Transverse colon (tissue), 4 donors: ENCODE results near the gene TFCP2L1. TPM values are rescaled to one million over a fixed set of nuclear protein-coding genes. Genes with fewer than 3 reads are reported as not detected.
A peak's percentile ranks its signal among the peaks of the same experiment; 100 is the strongest.
"Not testable (repeated sequence)": the region's sequence is repeated elsewhere in the genome, so short reads cannot be mapped to it uniquely, and the experiment has no call there.

ENCODE experiments used
- DNase-seq: peaks from one replicate; pipeline ENCODE4 v3.0.0-alpha.2; 2019
- H3K27ac ChIP-seq, 4 donors: fragments of 200-600 bp; sonication (generic); 2 replicates each; pipeline ENCODE4 v1.5.1; 2016 to 2018; ENCODE audit warnings: inconsistent platforms in 4 of 4
- H3K27me3 ChIP-seq: fragments of 200-600 bp; sonication (generic); 2 replicates; pipeline ENCODE4 v1.5.1; 2017; ENCODE audit warnings: inconsistent platforms
- H3K36me3 ChIP-seq, 4 donors: fragments of 200-600 bp; sonication (generic); 2 replicates each; pipeline ENCODE4 v1.5.1; 2017 to 2019; ENCODE audit warnings: inconsistent platforms in 4 of 4
- H3K4me1 ChIP-seq, 4 donors: fragments of 200-600 bp; sonication (generic); 2 replicates each; pipeline ENCODE4 v1.5.1; 2017 to 2020; ENCODE audit warnings: inconsistent platforms in 4 of 4
- H3K4me3 ChIP-seq, 4 donors: fragments of 200-600 bp; sonication (generic); 1 replicate in 1 of 4; 2 replicates in 3 of 4; pipeline versions ENCODE4 v1.5.1 to v1.6.1; 2017 to 2019; ENCODE audit warnings: inconsistent platforms in 4 of 4
- H3K9me3 ChIP-seq, 2 donors: fragments of 200-600 bp; sonication (generic); 2 replicates each; pipeline ENCODE4 v1.5.1; 2017 to 2019; ENCODE audit warnings: inconsistent platforms in 2 of 2
- EP300 ChIP-seq: sonication (generic); formaldehyde crosslinking; IDR thresholded peaks from one replicate; pipeline ENCODE4 v1.6.1; 2017; ENCODE audit warnings: antibody characterized with exemption, low read depth
- POLR2A ChIP-seq: fragments of 450-650 bp; IDR thresholded peaks from one replicate; pipeline ENCODE4 v1.6.1; 2016; ENCODE audit warnings: antibody characterized with exemption, mild to moderate bottlenecking, moderate library complexity
- POLR2AphosphoS5 ChIP-seq, 3 donors: sonication (generic); formaldehyde crosslinking; IDR thresholded peaks; one replicate each; pipeline ENCODE4 v1.6.1; 2016; ENCODE audit warnings: antibody characterized with exemption in 3 of 3
- WGBS, 2 donors: methylation state at CpG; one replicate each; pipeline ENCODE4 v1.1.5; 2018; ENCODE audit warnings: low coverage in 1 of 2; 5-methylcytosine and 5-hydroxymethylcytosine counted together
- in situ Hi-C, 4 donors: fragments of 200-750 bp; cut with MboI; loops; one replicate each; pipeline versions ENCODE4 v1.15.0 to v1.15.1; 2017; ENCODE audit warnings: low sequenced_read_pairs in 3 of 4, low pct_ligation_motif_present in 1 of 4, low pct_unique_long_range_greater_than_20kb in 1 of 4
- intact Hi-C: fragments of 100-400 bp; cut with DNase I; formaldehyde crosslinking; loops from one replicate; pipeline ENCODE4 v1.15.1; 2023; ENCODE audit warnings: low total_unique reads
- total RNA-seq, 4 donors: library from RNA; depleted of rRNA; stranded (reverse); fragments of >200 nt; gene quantifications; one replicate each; pipeline ENCODE4 v1.1.0, GENCODE V29; 2016
- TF ChIP-seq, protein P1 (sequence below), 5 experiments: fragments of 200-600 bp in 3 of 5; fragments of 450-650 bp in 2 of 5; sonication (generic) in 3 of 5; IDR thresholded peaks; 1 replicate in 2 of 5; 2 replicates in 3 of 5; pipeline ENCODE4 v1.5.1; 2016 to 2017; ENCODE audit warnings: antibody characterized with exemption in 5 of 5, inconsistent platforms in 3 of 5, mild to moderate bottlenecking in 2 of 5, moderate library complexity in 1 of 5

The TFCP2L1 gene
- total RNA-seq, 4 donors from 2014 or later: 52.7 to 167 (median 146) TPM

DNA sequence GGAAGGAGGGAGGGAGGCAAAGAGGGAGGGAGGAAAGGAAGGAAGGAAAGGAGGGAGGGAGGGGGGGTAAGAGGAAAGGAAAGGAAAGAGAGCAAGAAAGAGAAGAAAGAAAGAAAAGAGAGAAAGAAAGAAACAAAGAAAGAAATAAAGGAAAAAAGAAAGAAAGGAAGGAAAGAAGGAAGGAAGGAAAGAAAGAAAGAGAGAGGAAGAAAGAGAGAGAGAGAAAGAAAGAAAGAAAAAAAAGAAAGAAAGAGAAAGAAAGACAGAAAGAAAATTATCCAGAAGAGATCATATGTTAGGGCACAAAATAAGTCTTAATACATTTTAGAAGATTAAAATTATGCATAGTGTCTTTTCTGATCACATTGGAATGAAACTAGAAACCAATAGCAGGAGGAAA lies 24.3 kb upstream of the TFCP2L1 start:
- intact Hi-C loops (no loop called here), in situ Hi-C loops (loop anchor here in 2 of 4 donors (25.0 kb wide), 2 partner anchors 172 to 197 kb away; no protein-coding TSS in a partner anchor)
- Histone ChIP-seq H3K27me3 (peaks cover 9% of the 10 kb centered on the region), H3K4me1 (no peaks in the 10 kb centered on the region), H3K4me3 (no peak overlapping the region), H3K27ac (no peak overlapping the region), H3K36me3 (no peaks in the 10 kb centered on the region), H3K9me3 (no peaks in the 10 kb centered on the region)
- no peak for DNase-seq
- TF ChIP-seq POLR2A (no peak), POLR2AphosphoS5 (IDR thresholded peaks at IDR 0.05) (no peak), EP300 (no peak)
- TF ChIP-seq, protein P1, sequence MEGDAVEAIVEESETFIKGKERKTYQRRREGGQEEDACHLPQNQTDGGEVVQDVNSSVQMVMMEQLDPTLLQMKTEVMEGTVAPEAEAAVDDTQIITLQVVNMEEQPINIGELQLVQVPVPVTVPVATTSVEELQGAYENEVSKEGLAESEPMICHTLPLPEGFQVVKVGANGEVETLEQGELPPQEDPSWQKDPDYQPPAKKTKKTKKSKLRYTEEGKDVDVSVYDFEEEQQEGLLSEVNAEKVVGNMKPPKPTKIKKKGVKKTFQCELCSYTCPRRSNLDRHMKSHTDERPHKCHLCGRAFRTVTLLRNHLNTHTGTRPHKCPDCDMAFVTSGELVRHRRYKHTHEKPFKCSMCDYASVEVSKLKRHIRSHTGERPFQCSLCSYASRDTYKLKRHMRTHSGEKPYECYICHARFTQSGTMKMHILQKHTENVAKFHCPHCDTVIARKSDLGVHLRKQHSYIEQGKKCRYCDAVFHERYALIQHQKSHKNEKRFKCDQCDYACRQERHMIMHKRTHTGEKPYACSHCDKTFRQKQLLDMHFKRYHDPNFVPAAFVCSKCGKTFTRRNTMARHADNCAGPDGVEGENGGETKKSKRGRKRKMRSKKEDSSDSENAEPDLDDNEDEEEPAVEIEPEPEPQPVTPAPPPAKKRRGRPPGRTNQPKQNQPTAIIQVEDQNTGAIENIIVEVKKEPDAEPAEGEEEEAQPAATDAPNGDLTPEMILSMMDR (IDR thresholded peaks at IDR 0.05): no peak

DNA sequence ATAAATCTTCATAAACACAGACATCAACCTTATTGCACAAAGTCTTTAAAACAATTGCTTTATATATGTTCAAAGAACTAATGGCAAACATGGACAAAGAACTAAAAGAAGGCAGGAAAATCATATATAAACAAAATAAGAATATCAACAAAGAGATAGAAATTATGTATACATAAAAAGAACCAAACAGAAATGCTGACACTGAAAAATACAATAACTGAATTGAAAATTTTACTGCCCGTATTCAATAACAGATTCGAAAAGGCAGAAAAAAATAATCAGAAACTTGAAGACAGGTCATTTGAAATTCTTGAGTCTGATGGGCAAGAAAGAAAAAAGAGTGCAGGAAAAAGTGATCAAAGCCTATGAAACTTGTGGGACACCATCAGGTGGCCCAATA lies 22.0 kb upstream of the TFCP2L1 start:
- in situ Hi-C loops (loop anchor here in 2 of 4 donors (25.0 kb wide), 2 partner anchors 170 to 195 kb away; no protein-coding TSS in a partner anchor), intact Hi-C loops (no loop called here)
- peaks cover 9% of the 10 kb centered on the region for H3K27me3 ChIP-seq
- 93 to 95% methylated on average over 2 of the region's 2 CpGs for WGBS, 2 donors
- H3K4me3 ChIP-seq: no peak overlapping the region
- H3K36me3 ChIP-seq: no peaks in the 10 kb centered on the region
- H3K27ac ChIP-seq: no peak overlapping the region
- no peak for TF ChIP-seq POLR2AphosphoS5 (IDR thresholded peaks at IDR 0.05)
- TF ChIP-seq EP300: no peak
- no peak for TF ChIP-seq POLR2A
- TF ChIP-seq, protein P1 (IDR thresholded peaks at IDR 0.05): no peak
- peaks cover 0 to 8% (median 0%) of the 10 kb centered on the region in 4 donors for H3K4me1 ChIP-seq
- no peaks in the 10 kb centered on the region for H3K9me3 ChIP-seq
- no peak for DNase-seq

DNA sequence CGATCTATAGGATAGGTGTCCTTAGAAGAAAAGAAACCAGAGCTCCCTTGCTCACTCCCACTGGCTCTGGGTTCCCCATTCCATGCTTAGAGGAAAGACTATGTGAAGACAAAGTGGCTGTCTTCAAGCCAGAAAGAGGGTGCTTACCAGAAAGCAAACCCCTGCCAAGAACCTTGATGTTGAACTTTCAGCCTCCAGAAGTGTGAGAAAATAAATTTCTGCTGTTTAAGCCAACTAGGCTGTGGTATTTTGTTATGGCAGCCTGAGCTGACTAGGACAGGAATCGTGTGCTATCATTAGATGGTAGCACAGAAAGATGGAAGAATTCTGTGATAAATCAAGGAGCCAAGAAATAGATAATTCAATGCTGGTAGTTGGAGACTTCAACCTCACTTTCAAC lies 19.9 kb upstream of the TFCP2L1 start:
- in situ Hi-C loops (loop anchor here in 2 of 4 donors (25.0 kb wide), 2 partner anchors 168 to 193 kb away; no protein-coding TSS in a partner anchor), intact Hi-C loops (no loop called here)
- Histone ChIP-seq H3K36me3 (no peaks in the 10 kb centered on the region), H3K27ac (no peak overlapping the region), H3K4me1 (peaks cover 0 to 8% (median 0%) of the 10 kb centered on the region in 4 donors), H3K27me3 (peaks cover 9% of the 10 kb centered on the region), H3K9me3 (no peaks in the 10 kb centered on the region), H3K4me3 (no peak overlapping the region)
- DNase-seq: no peak
- 63 to 66% methylated on average over 1 to 2 of the region's 2 CpGs for WGBS, 2 donors
- TF ChIP-seq POLR2AphosphoS5 (IDR thresholded peaks at IDR 0.05): no peak
- no peak for TF ChIP-seq EP300
- no peak for TF ChIP-seq POLR2A
- TF ChIP-seq, protein P1 (IDR thresholded peaks at IDR 0.05): no peak

DNA sequence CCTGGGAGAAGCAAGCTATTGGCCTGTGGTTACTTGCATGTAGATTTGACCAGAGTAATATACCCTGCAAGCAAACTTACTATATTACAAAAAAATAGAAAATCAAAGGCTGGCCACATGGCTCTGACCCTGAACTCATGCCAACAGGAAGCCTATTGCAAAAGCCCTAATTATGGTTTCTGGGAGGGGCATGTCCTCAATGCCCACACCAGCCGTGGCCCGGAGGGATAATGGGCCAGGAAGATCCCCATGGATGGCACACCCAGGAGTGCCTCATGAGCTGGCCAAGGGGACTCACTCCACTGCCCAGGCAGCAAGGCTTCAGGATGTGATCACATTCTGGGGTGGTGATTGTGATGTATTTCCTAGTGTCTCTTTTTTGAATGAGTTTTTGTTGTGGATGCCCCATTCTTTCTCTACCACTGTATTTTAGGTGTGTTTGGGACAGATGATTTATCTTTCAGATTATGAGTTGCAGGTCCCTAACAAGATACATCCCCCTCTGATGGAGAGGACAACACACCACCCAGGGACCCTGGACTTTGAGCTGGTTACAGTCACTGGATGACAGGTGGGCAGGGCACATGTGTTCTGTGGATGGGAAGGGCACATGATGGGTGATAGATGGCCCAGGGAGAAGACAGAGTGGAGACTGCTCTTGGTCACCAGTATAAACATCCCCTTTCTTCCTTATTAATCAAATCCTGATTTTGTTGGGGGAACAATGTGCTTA lies 18.7 kb upstream of the TFCP2L1 start:
- H3K9me3 ChIP-seq: no peaks in the 10 kb centered on the region
- no peak overlapping the region for H3K4me3 ChIP-seq
- H3K27ac ChIP-seq: no peak overlapping the region
- H3K27me3 ChIP-seq: peaks cover 9% of the 10 kb centered on the region
- intact Hi-C loops: no loop called here
- 34% methylated on average over 2 of the region's 2 CpGs; no CpG with 5 or more reads in 1 of the 2 donors for WGBS, 2 donors
- in situ Hi-C loops: loop anchor here in 2 of 4 donors (25.0 kb wide), 2 partner anchors 166 to 191 kb away; no protein-coding TSS in a partner anchor
- TF ChIP-seq EP300 (no peak), POLR2A (no peak), POLR2AphosphoS5 (IDR thresholded peaks at IDR 0.05) (no peak)
- TF ChIP-seq, protein P1 (IDR thresholded peaks at IDR 0.05): no peak
- DNase-seq: peak; percentile 40
- no peaks in the 10 kb centered on the region for H3K36me3 ChIP-seq
- H3K4me1 ChIP-seq: peaks cover 0 to 8% (median 0%) of the 10 kb centered on the region in 4 donors

DNA sequence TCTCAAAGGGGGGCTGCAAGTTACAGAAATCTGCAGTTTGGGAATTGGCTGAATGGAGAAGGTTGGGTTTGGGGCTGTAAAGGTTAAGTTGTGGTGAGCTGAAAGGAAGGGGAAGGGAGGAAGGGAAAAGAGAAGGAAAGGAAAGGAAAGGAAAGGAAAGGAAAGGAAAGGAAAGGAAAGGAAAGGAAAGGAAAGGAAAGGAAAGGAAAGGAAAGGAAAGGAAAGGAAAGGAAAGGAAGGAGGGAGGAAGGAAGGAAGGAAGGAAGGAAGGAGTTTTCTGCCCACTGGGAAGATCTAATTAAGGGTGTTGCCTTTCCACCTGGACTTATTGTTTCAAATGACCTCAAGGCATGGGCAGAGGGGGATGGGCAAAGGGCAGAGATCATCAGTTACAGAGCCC lies 16.2 kb upstream of the TFCP2L1 start:
- intact Hi-C loops, H3K27ac ChIP-seq, H3K4me1 ChIP-seq, H3K27me3 ChIP-seq, DNase-seq, H3K36me3 ChIP-seq, H3K9me3 ChIP-seq, H3K4me3 ChIP-seq: not testable (repeated sequence)
- in situ Hi-C loops: loop anchor here in 2 of 4 donors (25.0 kb wide), 2 partner anchors 164 to 189 kb away; no protein-coding TSS in a partner anchor
